ENCODE measurements around the gene RPL9. TPM values are rescaled to one million over a fixed set of nuclear protein-coding genes. Genes with fewer than 3 reads are reported as not detected.
"Not testable (repeated sequence)": the region's sequence is repeated elsewhere in the genome, so short reads cannot be mapped to it uniquely, and the experiment has no call there.

RPL9 gene
- total RNA-seq, 2 experiments from 2014 or later: 2,639 to 2,826 TPM

DNA sequence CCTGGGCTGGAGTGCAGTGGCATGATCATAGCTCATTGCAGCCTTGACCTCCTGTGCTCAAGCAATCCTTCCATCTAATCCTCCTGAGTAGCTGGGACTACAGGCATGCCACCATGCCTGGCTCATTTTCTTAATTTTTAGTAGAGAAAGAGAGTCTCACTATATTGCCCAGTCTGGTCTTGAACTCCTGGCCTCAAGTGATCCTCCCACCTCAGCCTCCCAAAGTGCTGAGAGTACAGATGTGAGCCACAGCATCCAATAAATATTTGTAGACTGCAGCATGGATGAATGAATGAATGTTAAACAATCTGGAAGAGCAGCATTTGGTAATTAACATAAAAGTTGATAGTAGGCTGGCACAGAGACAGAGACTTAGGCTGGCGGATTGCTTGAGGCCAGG, 32.0 kb downstream of the RPL9 start:
- Histone ChIP-seq H3K27me3 (ENCODE audit: control insufficient read depth in 1 of 2, insufficient read depth in 2 of 2, low read length in 2 of 2) (no peaks in the 10 kb centered on the region), H3K27ac (ENCODE audit: low read depth in 1 of 2, low read length in 2 of 2) (no peak overlapping the region), H3K4me3 (ENCODE audit: low read length) (no peak overlapping the region), H3K36me3 (ENCODE audit: insufficient read depth, low read length) (no peaks in the 10 kb centered on the region), H3K4me1 (ENCODE audit: insufficient read depth, low read length) (no peaks in the 10 kb centered on the region), H3K9me3 (ENCODE audit: control insufficient read depth in 1 of 2, insufficient read depth in 1 of 2, low read length in 2 of 2) (no peaks in the 10 kb centered on the region)
- no peak overlapping the region for H3K27ac Mint-ChIP-seq
- no peaks in the 10 kb centered on the region for H3K9me3 Mint-ChIP-seq
- no peaks in the 10 kb centered on the region for H3K4me1 Mint-ChIP-seq (ENCODE audit: low read depth)
- no peaks in the 10 kb centered on the region for H3K27me3 Mint-ChIP-seq
- POLR2A ChIA-PET: no interaction called here
- CTCF ChIA-PET: no interaction called here
- intact Hi-C loops (cut with DNase I, micrococcal nuclease): no loop called here
- ATAC-seq (ENCODE audit: poor library complexity) (no peak), DNase-seq (no peak)
- H3K4me3 Mint-ChIP-seq: no peak overlapping the region
- TF ChIP-seq, protein P1, sequence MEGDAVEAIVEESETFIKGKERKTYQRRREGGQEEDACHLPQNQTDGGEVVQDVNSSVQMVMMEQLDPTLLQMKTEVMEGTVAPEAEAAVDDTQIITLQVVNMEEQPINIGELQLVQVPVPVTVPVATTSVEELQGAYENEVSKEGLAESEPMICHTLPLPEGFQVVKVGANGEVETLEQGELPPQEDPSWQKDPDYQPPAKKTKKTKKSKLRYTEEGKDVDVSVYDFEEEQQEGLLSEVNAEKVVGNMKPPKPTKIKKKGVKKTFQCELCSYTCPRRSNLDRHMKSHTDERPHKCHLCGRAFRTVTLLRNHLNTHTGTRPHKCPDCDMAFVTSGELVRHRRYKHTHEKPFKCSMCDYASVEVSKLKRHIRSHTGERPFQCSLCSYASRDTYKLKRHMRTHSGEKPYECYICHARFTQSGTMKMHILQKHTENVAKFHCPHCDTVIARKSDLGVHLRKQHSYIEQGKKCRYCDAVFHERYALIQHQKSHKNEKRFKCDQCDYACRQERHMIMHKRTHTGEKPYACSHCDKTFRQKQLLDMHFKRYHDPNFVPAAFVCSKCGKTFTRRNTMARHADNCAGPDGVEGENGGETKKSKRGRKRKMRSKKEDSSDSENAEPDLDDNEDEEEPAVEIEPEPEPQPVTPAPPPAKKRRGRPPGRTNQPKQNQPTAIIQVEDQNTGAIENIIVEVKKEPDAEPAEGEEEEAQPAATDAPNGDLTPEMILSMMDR (IDR thresholded peaks at IDR 0.05): no peak
- H3K36me3 Mint-ChIP-seq (ENCODE audit: low read depth): no peaks in the 10 kb centered on the region

DNA sequence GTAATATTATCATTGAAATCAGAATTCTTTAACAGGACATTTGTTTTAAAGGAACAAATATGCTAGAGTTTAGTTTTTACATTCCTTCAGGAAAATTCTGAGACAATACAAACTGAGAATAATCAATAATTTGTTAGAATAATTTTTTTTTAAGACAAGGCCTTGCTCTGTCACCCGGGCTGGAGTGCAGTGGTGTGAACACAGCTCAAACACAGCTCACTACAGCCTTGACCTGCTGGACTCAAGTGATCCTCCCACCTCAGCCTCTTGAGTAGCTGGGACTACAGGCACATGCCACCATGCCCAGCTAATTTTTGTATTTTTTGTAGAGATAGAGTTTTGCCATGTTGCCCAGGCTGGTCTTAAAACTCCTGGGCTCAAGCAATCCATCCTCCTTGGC, 33.4 kb downstream of the RPL9 start:
- H3K9me3 ChIP-seq (ENCODE audit: control insufficient read depth in 1 of 2, insufficient read depth in 1 of 2, low read length in 2 of 2); H3K4me3 ChIP-seq (ENCODE audit: low read length); CTCF ChIA-PET; H3K27ac Mint-ChIP-seq; H3K4me3 Mint-ChIP-seq; ATAC-seq (ENCODE audit: poor library complexity); H3K4me1 Mint-ChIP-seq (ENCODE audit: low read depth); H3K4me1 ChIP-seq (ENCODE audit: insufficient read depth, low read length); DNase-seq; intact Hi-C loops (cut with DNase I, micrococcal nuclease); POLR2A ChIA-PET; H3K36me3 Mint-ChIP-seq (ENCODE audit: low read depth); H3K9me3 Mint-ChIP-seq; H3K27ac ChIP-seq (ENCODE audit: low read depth in 1 of 2, low read length in 2 of 2); H3K36me3 ChIP-seq (ENCODE audit: insufficient read depth, low read length); H3K27me3 ChIP-seq (ENCODE audit: control insufficient read depth in 1 of 2, insufficient read depth in 2 of 2, low read length in 2 of 2); H3K27me3 Mint-ChIP-seq: not testable (repeated sequence)

DNA sequence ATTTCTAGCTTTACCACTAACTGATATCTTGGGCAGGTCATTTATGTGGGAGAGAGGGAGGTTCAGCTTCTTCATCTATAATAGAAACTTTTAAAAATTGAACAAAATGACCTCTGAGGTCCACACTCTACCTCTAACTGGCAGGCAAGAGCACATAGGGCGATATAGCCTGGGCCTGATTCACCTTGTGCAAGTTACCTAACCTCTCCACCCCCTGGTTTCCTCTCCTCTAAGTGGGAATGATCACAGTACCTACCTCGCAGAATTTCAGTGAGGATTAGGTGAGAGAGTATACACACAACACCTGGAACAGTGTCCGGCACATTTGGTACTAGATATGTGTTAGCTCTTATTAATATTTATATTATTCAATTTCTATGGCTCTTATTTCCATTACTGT, 36.5 kb downstream of the RPL9 start:
- Mint-ChIP-seq H3K9me3 (no peaks in the 10 kb centered on the region), H3K4me3 (no peak overlapping the region), H3K36me3 (ENCODE audit: low read depth) (no peaks in the 10 kb centered on the region), H3K4me1 (ENCODE audit: low read depth) (no peaks in the 10 kb centered on the region), H3K27ac (no peak overlapping the region), H3K27me3 (no peaks in the 10 kb centered on the region)
- Histone ChIP-seq H3K27me3 (ENCODE audit: control insufficient read depth in 1 of 2, insufficient read depth in 2 of 2, low read length in 2 of 2) (no peaks in the 10 kb centered on the region), H3K36me3 (ENCODE audit: insufficient read depth, low read length) (no peaks in the 10 kb centered on the region), H3K4me3 (ENCODE audit: low read length) (no peak overlapping the region), H3K9me3 (ENCODE audit: control insufficient read depth in 1 of 2, insufficient read depth in 1 of 2, low read length in 2 of 2) (no peaks in the 10 kb centered on the region), H3K27ac (ENCODE audit: low read depth in 1 of 2, low read length in 2 of 2) (no peak overlapping the region), H3K4me1 (ENCODE audit: insufficient read depth, low read length) (no peaks in the 10 kb centered on the region)
- POLR2A ChIA-PET: no interaction called here
- ATAC-seq (ENCODE audit: poor library complexity) (no peak), DNase-seq (no peak)
- intact Hi-C loops (cut with DNase I, micrococcal nuclease): no loop called here
- TF ChIP-seq, protein P1 (IDR thresholded peaks at IDR 0.05): no peak
- CTCF ChIA-PET: no interaction called here

DNA sequence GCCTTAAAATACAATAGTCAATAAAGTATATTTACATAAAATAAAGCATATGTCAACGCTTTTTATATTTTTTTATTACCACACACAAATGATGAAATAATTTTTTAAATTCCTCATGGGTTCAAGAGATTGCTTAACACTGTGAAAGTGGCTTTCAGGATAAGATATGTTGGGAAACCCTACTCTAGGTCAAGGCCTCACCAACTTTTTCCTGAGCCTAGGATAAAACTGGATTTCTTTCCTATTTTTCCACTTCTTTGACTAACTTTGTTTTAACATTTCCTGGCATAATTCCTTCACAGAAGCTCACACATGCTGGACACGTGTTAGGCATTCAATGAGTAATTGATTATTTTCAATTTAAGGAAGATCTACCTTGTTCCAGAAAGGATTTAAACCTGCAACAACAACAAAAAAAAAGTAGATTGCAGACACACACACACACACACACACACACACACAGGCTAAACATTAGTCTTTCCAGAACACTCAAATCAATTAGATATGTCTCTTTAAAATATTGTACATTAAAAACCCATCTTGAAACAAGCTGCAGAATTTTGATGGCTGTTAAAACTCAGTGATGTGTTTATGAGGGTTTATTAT, 42.9 kb downstream of the RPL9 start:
- H3K27me3 Mint-ChIP-seq: no peaks in the 10 kb centered on the region
- no peaks in the 10 kb centered on the region for H3K36me3 Mint-ChIP-seq (ENCODE audit: low read depth)
- Histone ChIP-seq H3K27me3 (ENCODE audit: control insufficient read depth in 1 of 2, insufficient read depth in 2 of 2, low read length in 2 of 2) (no peaks in the 10 kb centered on the region), H3K4me1 (ENCODE audit: insufficient read depth, low read length) (no peaks in the 10 kb centered on the region), H3K36me3 (ENCODE audit: insufficient read depth, low read length) (no peaks in the 10 kb centered on the region), H3K27ac (ENCODE audit: low read depth in 1 of 2, low read length in 2 of 2) (no peak overlapping the region), H3K4me3 (ENCODE audit: low read length) (no peak overlapping the region), H3K9me3 (ENCODE audit: control insufficient read depth in 1 of 2, insufficient read depth in 1 of 2, low read length in 2 of 2) (no peaks in the 10 kb centered on the region)
- H3K4me3 Mint-ChIP-seq: no peak overlapping the region
- ChIA-PET CTCF (no interaction called here), POLR2A (no interaction called here)
- H3K9me3 Mint-ChIP-seq: no peaks in the 10 kb centered on the region
- ATAC-seq (ENCODE audit: poor library complexity) (no peak), DNase-seq (no peak)
- H3K27ac Mint-ChIP-seq: no peak overlapping the region
- intact Hi-C loops (cut with DNase I, micrococcal nuclease): no loop called here
- TF ChIP-seq, protein P1 (IDR thresholded peaks at IDR 0.05): no peak
- H3K4me1 Mint-ChIP-seq (ENCODE audit: low read depth): no peaks in the 10 kb centered on the region

DNA sequence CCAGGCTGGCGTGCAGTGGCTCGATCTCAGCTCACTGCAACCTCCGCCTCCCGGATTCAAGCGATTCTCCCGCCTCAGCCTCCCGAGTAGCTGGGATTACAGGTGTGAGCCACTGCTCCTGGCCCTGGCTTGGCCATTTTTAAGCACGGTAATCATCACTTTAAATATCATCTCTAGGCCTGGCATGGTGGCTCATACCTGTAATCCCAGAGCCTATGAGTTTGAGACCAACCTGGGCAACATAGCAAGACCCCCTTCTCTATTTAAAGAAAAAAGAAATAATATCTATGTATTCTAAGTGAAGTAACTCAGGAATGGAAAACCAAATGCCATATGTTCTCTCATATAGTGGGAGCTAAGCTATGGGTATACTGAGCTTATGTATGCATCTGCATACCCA, 47.2 kb downstream of the RPL9 start:
- POLR2A ChIA-PET; H3K4me3 ChIP-seq (ENCODE audit: low read length); H3K27ac ChIP-seq (ENCODE audit: low read depth in 1 of 2, low read length in 2 of 2); H3K36me3 ChIP-seq (ENCODE audit: insufficient read depth, low read length); H3K36me3 Mint-ChIP-seq (ENCODE audit: low read depth); H3K27me3 Mint-ChIP-seq; H3K9me3 ChIP-seq (ENCODE audit: control insufficient read depth in 1 of 2, insufficient read depth in 1 of 2, low read length in 2 of 2); H3K27ac Mint-ChIP-seq; H3K4me1 ChIP-seq (ENCODE audit: insufficient read depth, low read length); H3K4me3 Mint-ChIP-seq; H3K4me1 Mint-ChIP-seq (ENCODE audit: low read depth); CTCF ChIA-PET; H3K9me3 Mint-ChIP-seq; ATAC-seq (ENCODE audit: poor library complexity); H3K27me3 ChIP-seq (ENCODE audit: control insufficient read depth in 1 of 2, insufficient read depth in 2 of 2, low read length in 2 of 2); DNase-seq: not testable (repeated sequence)
- intact Hi-C loops (cut with DNase I, micrococcal nuclease): loop anchor here in 1 of 2 experiments (5.0 kb wide), 1 partner anchor 509 kb away; no protein-coding TSS in a partner anchor

Data from CD4-positive, alpha-beta T cell (primary cell).